ENCODE measurements around the gene ANKRD34C. TPM values are rescaled to one million over a fixed set of nuclear protein-coding genes. Genes with fewer than 3 reads are reported as not detected.
A peak's percentile ranks its signal among the peaks of the same experiment; 100 is the strongest.
"Not testable (repeated sequence)": the region's sequence is repeated elsewhere in the genome, so short reads cannot be mapped to it uniquely, and the experiment has no call there.

Gene ANKRD34C
- total RNA-seq, 1 experiment from 2014 or later, result not detected

DNA sequence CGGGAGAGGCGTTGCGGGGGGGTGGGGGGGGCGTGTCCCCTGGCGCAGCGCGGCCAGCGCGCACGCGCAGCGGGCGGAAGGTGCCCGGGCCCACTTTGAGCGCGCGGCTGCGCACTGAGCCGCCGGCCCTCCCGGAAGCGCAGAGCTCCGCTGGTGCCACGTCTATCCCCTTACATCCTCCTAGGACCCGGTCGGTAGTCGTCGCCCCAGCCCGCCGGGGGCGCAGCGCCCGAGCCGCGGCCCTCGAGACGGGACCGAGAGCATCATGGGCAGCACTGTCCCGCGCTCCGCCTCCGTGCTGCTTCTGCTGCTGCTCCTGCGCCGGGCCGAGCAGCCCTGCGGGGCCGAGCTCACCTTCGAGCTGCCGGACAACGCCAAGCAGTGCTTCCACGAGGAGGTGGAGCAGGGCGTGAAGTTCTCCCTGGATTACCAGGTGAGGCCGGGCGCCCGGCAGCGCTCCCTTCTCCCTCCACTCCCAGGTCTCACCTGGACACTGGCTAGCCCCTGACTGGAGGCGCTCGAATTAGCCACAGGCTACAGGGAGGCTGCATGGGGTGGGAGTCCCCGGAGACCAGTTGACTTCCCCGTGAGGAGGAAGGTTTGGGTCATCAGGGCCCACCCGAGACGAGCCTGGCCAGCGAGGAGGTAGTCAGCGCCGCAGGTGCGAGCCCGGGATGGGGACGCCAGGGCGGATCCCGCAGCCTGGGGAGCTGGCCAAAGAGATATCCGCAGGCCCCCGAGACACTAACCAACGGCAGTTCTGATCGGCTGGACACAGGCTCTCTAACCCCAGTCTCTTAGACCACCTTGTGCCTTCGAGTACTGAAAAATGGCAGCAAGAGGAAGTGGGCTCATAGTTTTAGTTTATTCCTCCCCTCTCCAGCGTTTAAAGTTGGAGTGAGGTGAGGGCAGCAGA is 28.7 kb downstream of the ANKRD34C start, which contains the start of gene TMED3:
TMED3 (plus strand) TSS at position 128 of the 916 bp plus-strand sequence; CDS start at position 266, 138 bp downstream.
- peak; percentile 81 for DNase-seq (ENCODE audit: low read depth)

DNA sequence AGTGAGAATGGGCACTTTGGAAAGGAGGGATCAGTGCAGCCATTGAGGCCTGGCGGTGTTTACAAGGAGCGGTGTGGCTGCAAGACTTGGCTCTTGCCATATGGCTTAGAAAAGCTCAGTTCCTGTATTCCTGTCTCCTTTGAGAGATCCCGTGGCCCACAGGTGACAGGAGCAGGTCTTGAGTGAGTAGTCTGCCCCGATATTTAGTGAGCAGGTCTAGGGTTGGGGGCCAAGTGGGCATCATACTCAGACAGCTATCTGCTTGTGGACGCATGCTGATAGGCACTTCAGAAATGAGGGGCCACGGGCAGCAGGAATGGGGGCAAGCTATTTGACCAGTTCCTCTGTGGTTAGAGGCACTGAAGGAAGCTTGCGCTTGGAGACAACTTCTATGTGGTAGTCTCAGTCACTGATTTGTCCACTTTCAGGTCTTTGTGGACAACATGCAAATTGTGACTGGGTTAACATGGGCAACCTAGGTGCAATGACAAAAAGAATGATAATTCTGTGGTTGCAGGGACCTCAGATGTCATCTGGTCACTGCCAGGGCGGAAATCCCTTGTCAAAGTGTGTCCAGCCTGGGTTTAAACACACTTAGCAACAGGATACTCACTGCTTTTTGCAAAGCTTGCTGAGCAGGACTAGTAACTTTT is 29.5 kb downstream of the ANKRD34C start:
- no peak for DNase-seq (ENCODE audit: low read depth)

DNA sequence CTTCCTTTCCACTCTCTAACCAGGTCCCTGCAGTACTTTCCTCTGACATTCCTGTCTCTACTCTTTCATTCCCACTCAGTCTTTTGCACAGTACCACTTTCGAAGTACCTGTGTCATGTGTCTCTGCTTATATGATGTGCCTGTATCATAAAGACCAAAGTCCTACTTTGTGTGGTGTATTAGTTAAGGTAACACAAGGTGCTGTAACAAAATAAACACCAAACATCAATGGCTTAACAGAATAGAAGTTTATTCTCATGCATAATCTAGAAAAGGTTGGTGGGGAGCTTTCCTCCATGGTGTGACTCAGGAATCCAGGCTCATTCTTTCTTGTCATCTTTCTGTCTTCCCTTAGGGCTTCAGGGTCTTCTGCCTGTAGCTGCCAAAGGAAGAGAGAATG is 31.7 kb downstream of the ANKRD34C start:
- DNase-seq (ENCODE audit: low read depth), result no peak

DNA sequence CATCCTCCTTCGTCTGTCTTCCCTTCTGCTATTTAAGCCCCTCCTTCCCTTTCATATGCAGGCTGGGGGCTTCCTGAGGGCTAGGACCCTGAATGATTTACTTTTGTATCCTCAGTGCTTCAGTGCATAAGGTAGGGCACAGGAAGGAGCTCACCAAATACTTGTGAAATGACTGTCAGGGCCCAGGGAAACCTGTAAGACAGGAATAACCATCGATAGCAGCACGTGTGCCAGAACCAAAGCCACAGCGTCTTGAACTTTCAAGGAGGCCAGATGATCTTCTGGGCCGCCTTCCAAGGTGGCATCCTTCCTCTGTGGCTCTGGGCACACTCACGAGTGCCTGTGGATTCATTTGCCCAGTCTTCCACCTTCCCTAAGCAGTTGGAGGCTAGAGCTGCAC is 32.3 kb downstream of the ANKRD34C start:
- DNase-seq (ENCODE audit: low read depth), result no peak

DNA sequence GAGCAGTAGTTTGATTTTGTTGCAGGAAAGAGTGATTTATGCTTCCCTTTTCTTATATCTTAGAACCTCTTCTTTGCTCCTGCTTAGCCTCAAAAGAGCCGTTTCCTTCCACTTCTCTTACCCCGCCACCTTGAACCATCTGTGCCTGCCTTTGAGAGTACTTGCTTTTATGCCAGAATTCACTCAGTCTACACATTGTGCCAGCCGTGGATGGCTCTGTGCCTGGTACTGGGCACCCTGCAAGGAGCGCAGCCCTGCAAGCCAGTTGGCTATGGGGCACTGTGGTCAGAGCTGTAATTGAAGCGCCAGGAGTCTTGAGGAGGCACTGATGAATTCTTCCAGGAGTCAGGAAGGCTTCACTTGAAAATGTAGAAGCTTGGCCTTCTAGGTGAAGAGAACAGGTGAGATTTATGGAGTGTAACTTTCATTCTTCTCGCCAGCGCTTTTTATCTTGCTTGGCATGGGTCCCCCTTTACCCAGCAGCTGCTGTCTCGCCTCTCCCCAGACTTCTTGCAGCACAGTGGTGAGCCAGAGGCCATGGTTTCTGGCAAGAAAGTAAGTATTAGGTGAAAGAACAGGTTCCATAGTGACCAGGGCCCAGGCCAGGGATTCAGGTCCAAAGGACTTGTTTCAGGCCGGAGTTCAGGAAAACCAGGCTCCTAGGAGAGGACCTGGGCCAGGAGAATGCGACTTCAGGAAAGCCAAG is 33.3 kb downstream of the ANKRD34C start:
- DNase-seq (ENCODE audit: low read depth), result no peak

DNA sequence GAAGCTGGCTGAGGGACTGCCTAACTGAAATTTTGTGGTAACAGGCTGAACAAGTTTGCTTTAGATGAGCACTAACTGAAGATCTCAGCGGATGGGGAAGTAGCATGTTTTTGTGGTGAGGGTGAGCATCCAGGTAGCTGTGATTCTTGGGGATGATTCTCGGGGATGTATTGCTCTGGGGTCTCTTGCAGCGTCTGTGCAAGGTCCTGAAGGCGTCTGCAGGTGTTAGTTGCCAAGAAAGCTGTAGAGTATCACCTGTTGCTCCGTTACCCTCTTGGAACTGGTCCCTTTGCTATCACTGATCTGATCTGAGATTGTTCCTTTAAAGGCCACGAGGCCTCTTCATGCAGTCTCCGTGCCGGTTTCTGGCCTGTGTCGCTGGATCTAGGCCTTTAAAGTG is 34.3 kb downstream of the ANKRD34C start:
- DNase-seq (ENCODE audit: low read depth), result no peak

DNA sequence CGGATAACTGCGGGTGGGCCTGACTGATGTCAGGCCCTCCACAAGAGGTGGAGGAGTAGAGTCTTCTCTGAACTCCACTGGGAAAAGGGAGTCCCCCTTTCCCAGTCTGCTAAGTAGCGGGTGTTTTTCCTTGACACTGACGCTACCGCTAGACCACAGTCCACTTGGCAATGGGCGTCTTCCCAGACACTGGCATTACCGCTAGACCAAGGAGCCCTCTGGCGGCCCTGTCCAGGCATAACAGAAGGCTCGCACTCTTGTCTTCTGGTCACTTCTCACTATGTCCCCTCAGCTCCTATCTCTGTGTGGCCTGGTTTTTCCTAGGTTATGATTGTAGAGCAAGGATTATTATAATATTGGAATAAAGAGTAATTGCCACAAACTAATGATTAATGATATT is 37.5 kb downstream of the ANKRD34C start:
- not testable (repeated sequence) for DNase-seq (ENCODE audit: low read depth)

DNA sequence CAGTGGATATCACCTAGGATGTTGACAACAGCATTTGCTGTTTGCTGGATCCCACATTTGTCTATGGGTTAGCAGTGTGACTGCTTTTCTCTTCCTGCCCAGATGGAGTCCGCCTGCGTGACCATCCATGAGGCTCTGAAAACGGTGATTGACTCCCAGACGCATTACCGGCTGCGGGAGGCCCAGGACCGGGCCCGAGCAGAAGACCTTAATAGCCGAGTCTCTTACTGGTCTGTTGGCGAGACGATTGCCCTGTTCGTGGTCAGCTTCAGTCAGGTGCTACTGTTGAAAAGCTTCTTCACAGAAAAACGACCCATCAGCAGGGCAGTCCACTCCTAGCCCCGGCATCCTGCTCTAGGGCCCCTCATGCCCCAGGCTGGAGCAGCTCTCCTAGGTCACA is 39.4 kb downstream of the ANKRD34C start:
- no peak for DNase-seq (ENCODE audit: low read depth)

DNA sequence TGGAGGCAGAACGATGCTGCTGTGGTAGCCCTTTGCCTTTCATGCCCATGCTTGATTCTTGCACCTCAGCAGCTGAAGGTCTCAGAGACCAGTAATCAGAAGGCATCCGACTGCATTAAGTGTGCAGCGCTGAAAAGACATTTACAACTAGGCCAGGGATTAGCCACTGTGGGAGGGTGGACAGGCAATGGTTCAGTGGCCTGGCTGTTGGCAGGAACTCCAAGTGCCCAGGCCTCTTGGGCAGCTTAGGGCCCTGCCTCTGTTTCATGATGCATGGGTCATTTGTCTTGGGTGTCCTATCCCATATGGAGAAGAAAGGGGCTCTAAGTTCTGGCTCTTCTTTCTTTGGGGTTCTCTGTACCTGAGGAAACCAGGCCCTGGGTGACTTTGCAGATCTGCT is 39.8 kb downstream of the ANKRD34C start:
- no peak for DNase-seq (ENCODE audit: low read depth)

DNA sequence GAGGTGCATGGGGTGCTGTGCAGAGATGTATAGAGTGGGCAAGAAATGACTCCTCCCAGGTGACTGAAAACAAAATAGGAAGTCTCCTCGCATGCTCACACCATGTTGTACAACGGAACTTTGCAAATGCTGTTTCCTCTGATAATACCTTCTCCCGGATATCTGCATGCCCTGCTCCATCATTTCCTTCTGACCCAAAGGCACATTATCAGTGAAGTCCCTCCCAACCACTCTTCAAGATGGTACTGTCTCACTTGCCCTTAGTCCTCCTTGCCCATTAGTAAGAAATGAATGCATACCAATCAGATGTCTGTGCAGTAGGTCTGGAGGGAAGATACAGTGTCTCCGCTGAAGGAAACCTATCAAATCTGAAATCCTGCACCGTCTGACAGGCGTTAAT is 40.4 kb downstream of the ANKRD34C start:
- DNase-seq (ENCODE audit: low read depth), result no peak

DNA sequence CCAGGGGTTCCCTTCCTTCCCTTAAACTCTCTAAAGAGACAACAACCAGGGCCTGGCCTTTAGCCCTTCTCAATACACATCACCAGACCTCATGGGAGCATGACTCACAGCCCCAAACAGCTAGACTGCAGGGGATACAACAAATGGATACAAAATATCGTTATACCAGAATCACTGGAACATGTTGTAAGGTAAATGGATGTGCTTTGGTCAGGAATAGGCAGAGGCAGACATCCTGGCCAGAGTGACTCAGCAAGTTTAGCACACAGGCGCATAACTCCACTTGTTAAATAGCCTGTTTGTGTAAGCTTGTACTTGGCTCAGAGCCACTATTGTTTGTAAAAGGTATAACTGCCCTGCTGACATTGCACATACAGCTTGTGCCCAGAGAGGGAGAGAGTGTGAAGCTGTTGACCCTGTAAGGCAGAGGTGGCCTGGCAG is 46.7 kb downstream of the ANKRD34C start:
- DNase-seq (ENCODE audit: low read depth), result peak; percentile 92

Other genes starting within 250 kb of the ANKRD34C start
- gene RASGRF1, start 191.9 kb upstream of the ANKRD34C start, total RNA-seq (2014; rRNA removed), result 1.4 and 5.7 TPM in 2 replicates
- gene TMED3, start 28.4 kb downstream of the ANKRD34C start, total RNA-seq (2014; rRNA removed), result 126 and 163 TPM in 2 replicates
- 0.26 and 0.52 TPM in 2 replicates for gene MINAR1, start 149.6 kb downstream of the ANKRD34C start, total RNA-seq (2014; rRNA removed)